B cell (primary cell): ENCODE data around the gene DDX10. TPM values are rescaled to one million over a fixed set of nuclear protein-coding genes. Genes with fewer than 3 reads are reported as not detected.

Source experiments
- ATAC-seq: fragments of 200-7000 bp; cut with Tn5 transposase; one replicate; pipeline ENCODE4 v1.10.0; 2021; ENCODE audit warnings: low read depth, mild to moderate bottlenecking, moderate number of reproducible peaks, moderate library complexity
- CTCF ChIA-PET: fragments of 350-600 bp; sonication (Branson Sonifier 250); formaldehyde crosslinking; loops from one replicate; lab custom pipeline; 2021; ENCODE audit warnings: antibody characterized with exemption, inconsistent platforms; lab: Charles Lee
- POLR2A ChIA-PET: fragments of 350-600 bp; sonication (Branson Sonifier 250); formaldehyde crosslinking; loops from one replicate; lab custom pipeline; 2021; ENCODE audit warnings: antibody characterized with exemption; lab: Charles Lee
- DNase-seq: peaks from one replicate; pipeline ENCODE4 v3.0.0; 2013
- H2AFZ ChIP-seq: 2 replicates; pipeline ENCODE4 v1.6.1; 2012; ENCODE audit warnings: mild to moderate bottlenecking, low read depth, low read length; ENCODE audit not compliant: insufficient read depth, poor library complexity, severe bottlenecking
- H3K27ac ChIP-seq, 2 donors: 1 replicate in 1 of 2; 2 replicates in 1 of 2; pipeline ENCODE4 v1.5.1; 2012 to 2013; ENCODE audit warnings: low read length in 2 of 2, mild to moderate bottlenecking in 2 of 2, moderate library complexity in 1 of 2
- H3K27me3 ChIP-seq, 4 experiments: fragments of 200-600 bp in 1 of 4; sonication (generic) in 1 of 4; replicated peaks in 1 of 4; 1 replicate in 2 of 4; 2 replicates in 2 of 4; pipeline versions ENCODE4 v1.6.1 to v1.7.0; 2013 to 2016; ENCODE audit warnings: low read length in 3 of 4, mild to moderate bottlenecking in 2 of 4, mixed read lengths in 1 of 4, moderate library complexity in 1 of 4; ENCODE audit not compliant: insufficient read depth in 4 of 4, control insufficient read depth in 3 of 4; ENCODE audit errors: control extremely low read depth in 1 of 4
- H3K36me3 ChIP-seq, 2 experiments: replicated peaks in 1 of 2; 1 replicate in 1 of 2; 2 replicates in 1 of 2; pipeline versions ENCODE4 v1.6.1 to v1.7.1; 2013; ENCODE audit warnings: low read length in 1 of 2; ENCODE audit not compliant: insufficient read depth in 2 of 2, control insufficient read depth in 1 of 2; ENCODE audit errors: control extremely low read depth in 1 of 2, extremely low read depth in 1 of 2
- H3K4me1 ChIP-seq, 2 donors: fragments of 200-600 bp in 1 of 2; sonication (generic) in 1 of 2; 1 replicate in 1 of 2; 2 replicates in 1 of 2; pipeline versions ENCODE4 v1.5.1 to v1.6.1; 2013 to 2017; ENCODE audit warnings: low read length in 2 of 2; ENCODE audit not compliant: control insufficient read depth in 2 of 2, insufficient read depth in 2 of 2
- H3K4me2 ChIP-seq: replicated peaks from 2 replicates; pipeline ENCODE3; 2012; ENCODE audit warnings: mild to moderate bottlenecking, low read depth, low read length; ENCODE audit not compliant: poor library complexity, severe bottlenecking
- H3K4me3 ChIP-seq, 5 experiments: fragments of 200-600 bp in 1 of 5; sonication (generic) in 1 of 5; 1 replicate in 3 of 5; 2 replicates in 2 of 5; pipeline versions ENCODE4 v1.5.1 to v1.7.0; 2011 to 2016; ENCODE audit warnings: low read length in 4 of 5, mild to moderate bottlenecking in 4 of 5, low read depth in 2 of 5, control low read depth in 1 of 5, moderate library complexity in 1 of 5; ENCODE audit not compliant: insufficient read depth in 1 of 5; ENCODE audit errors: control extremely low read depth in 1 of 5, extremely low read depth in 1 of 5
- H3K79me2 ChIP-seq: fragments of 200-600 bp; sonication (generic); one replicate; pipeline ENCODE4 v1.6.0; 2016; ENCODE audit warnings: low read length; ENCODE audit not compliant: control insufficient read depth, insufficient read depth
- H3K9ac ChIP-seq: fragments of 200-600 bp; sonication (generic); 2 replicates; pipeline ENCODE4 v1.6.1; 2017; ENCODE audit warnings: mild to moderate bottlenecking, low read length, moderate library complexity
- H3K9me3 ChIP-seq, 3 donors: one replicate each; pipeline versions ENCODE4 v1.6.1 to v1.7.1; 2013; ENCODE audit warnings: low read length in 2 of 3; ENCODE audit not compliant: control insufficient read depth in 2 of 3, insufficient read depth in 1 of 3; ENCODE audit errors: control extremely low read depth in 1 of 3
- H4K20me1 ChIP-seq: 2 replicates; pipeline ENCODE4 v1.6.0; 2012; ENCODE audit warnings: mild to moderate bottlenecking, low read length; ENCODE audit not compliant: insufficient read depth, control insufficient read depth, poor library complexity, severe bottlenecking
- H3K27ac Mint-ChIP-seq: one replicate; pipeline ENCODE4 v1.8.0; 2021; ENCODE audit warnings: mixed read lengths
- H3K27me3 Mint-ChIP-seq: one replicate; pipeline ENCODE4 v1.8.0; 2021; ENCODE audit warnings: mixed read lengths
- H3K4me1 Mint-ChIP-seq: one replicate; pipeline ENCODE4 v1.8.0; 2021; ENCODE audit warnings: mixed read lengths
- H3K4me3 Mint-ChIP-seq: one replicate; pipeline ENCODE4 v1.8.0; 2021; ENCODE audit warnings: mixed read lengths
- H3K9me3 Mint-ChIP-seq: one replicate; pipeline ENCODE4 v1.8.0; 2022; ENCODE audit warnings: mixed read lengths; ENCODE audit not compliant: insufficient read depth
- EZH2 ChIP-seq: IDR thresholded peaks from 2 replicates; pipeline ENCODE4 v1.6.1; 2012; ENCODE audit warnings: borderline replicate concordance, low read depth, mild to moderate bottlenecking, moderate library complexity, low read length; ENCODE audit not compliant: insufficient read depth, poor library complexity, severe bottlenecking
- WGBS: methylation state at CpG from one replicate; pipeline ENCODE4 v1.1.5; 2013; ENCODE audit warnings: missing lambda C conversion rate; ENCODE audit not compliant: insufficient coverage; 5-methylcytosine and 5-hydroxymethylcytosine counted together
- intact Hi-C: fragments of 100-400 bp; cut with micrococcal nuclease; formaldehyde crosslinking; loops from one replicate; pipeline ENCODE4 v1.10.0; 2022
- polyA plus RNA-seq: library from polyadenylated mRNA; depleted of rRNA; stranded (reverse); fragments of >200 nt; gene quantifications from 2 replicates; pipeline ENCODE4 v1.2.3, GENCODE V29; 2012
- total RNA-seq, 2 donors: library from RNA; stranded (reverse); fragments of 120-200 nt in 1 of 2; gene quantifications; 1 replicate in 1 of 2; 2 replicates in 1 of 2; pipeline versions ENCODE4 v1.2.3 to v1.2.4, GENCODE V29; 2013 to 2022
- TF ChIP-seq, protein P1 (sequence below): fragments of 200-600 bp; IDR thresholded peaks from one replicate; pipeline ENCODE4 v1.8.0; 2022; ENCODE audit warnings: antibody characterized with exemption, mild to moderate bottlenecking

The DDX10 gene
- total and polyA plus RNA-seq, 2 donors (not counting 1 experiment from before 2014, with no cell fraction given), result 15.6 to 30.6 TPM

DNA sequence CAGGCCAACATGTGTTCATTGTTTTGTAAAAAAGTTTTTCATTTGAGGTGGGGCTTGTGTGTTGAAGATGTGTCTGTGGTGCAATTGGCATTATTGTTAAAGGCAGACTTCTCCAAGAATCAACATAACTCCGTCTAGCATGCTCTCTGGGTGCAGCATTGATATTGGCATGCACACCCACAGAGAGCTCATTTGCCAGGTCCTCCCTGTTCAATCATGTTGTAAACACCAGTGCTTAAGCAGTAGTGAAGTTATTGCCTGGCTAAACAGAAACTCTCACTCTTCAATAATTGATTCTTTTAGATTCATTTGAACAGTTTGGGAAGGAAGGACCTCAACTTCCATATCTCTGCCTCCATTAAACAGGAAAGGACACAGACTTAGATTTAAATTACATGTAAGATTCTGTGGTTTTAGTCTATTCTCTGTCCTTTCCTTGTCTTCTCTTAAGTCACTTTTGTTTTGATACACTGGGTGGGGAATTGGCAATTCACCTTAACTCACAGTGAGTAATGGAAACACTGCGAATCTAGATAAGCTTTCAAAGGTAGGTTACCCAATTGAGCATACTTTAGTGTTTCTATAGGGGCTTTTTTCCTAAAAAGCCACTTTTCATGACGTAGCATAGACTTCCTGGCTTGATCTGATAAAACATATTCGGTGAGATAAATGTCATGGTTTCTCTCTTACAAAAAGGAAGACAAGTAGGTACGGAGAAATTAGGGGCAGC, 40.5 kb upstream of the DDX10 start:
- Histone ChIP-seq H3K4me1 (no peaks in the 10 kb centered on the region), H3K27ac (no peak overlapping the region), H4K20me1 (no peaks in the 10 kb centered on the region), H3K4me2 (no peak overlapping the region), H3K4me3 (no peak overlapping the region), H3K9ac (no peak overlapping the region), H2AFZ (no peak overlapping the region), H3K9me3 (peaks cover 0 to 13% (median 2%) of the 10 kb centered on the region in 3 donors), H3K79me2 (no peaks in the 10 kb centered on the region), H3K36me3 (no peaks in the 10 kb centered on the region), H3K27me3 (peaks cover 0 to 9% (median 3%) of the 10 kb centered on the region in 4 experiments)
- no peak for ATAC-seq
- CTCF ChIA-PET, result no interaction called here
- H3K27ac Mint-ChIP-seq, result no peak overlapping the region
- H3K27me3 Mint-ChIP-seq, result peaks cover 40% of the 10 kb centered on the region
- 80% methylated on average over 1 of the region's 5 CpGs for WGBS
- H3K4me3 Mint-ChIP-seq, result no peak overlapping the region
- no peak for DNase-seq
- TF ChIP-seq EZH2, result no peak
- TF ChIP-seq, protein P1, sequence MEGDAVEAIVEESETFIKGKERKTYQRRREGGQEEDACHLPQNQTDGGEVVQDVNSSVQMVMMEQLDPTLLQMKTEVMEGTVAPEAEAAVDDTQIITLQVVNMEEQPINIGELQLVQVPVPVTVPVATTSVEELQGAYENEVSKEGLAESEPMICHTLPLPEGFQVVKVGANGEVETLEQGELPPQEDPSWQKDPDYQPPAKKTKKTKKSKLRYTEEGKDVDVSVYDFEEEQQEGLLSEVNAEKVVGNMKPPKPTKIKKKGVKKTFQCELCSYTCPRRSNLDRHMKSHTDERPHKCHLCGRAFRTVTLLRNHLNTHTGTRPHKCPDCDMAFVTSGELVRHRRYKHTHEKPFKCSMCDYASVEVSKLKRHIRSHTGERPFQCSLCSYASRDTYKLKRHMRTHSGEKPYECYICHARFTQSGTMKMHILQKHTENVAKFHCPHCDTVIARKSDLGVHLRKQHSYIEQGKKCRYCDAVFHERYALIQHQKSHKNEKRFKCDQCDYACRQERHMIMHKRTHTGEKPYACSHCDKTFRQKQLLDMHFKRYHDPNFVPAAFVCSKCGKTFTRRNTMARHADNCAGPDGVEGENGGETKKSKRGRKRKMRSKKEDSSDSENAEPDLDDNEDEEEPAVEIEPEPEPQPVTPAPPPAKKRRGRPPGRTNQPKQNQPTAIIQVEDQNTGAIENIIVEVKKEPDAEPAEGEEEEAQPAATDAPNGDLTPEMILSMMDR, result no peak
- POLR2A ChIA-PET, result no interaction called here
- no peaks in the 10 kb centered on the region for H3K9me3 Mint-ChIP-seq
- no peaks in the 10 kb centered on the region for H3K4me1 Mint-ChIP-seq
- intact Hi-C loops, result no loop called here

DNA sequence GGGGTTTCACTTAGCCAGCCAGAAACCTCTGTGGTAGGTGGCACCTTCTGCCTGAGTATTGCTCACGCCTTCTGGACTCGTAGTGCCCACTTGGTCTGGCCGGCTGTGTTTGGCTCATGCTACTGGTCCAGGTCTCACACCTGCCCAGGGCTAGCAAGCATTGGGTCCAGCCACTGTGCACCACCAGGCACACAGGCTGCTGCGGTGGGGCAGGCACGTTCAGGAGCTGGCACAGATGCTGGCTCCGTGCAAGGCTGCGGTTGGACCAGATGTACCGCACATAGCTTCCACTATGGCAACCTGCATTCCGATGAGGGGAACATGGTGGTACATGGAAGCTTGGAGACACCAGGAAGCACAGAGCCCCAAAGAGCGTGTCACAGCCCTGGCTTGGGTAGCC, 36.5 kb upstream of the DDX10 start:
- Histone ChIP-seq H3K9me3 (peaks cover 0 to 18% (median 2%) of the 10 kb centered on the region in 3 donors), H3K27ac (no peak overlapping the region), H3K79me2 (no peaks in the 10 kb centered on the region), H3K9ac (no peak overlapping the region), H3K4me1 (no peaks in the 10 kb centered on the region), H3K4me2 (no peak overlapping the region), H3K4me3 (no peak overlapping the region), H3K36me3 (no peaks in the 10 kb centered on the region), H2AFZ (no peak overlapping the region), H4K20me1 (no peaks in the 10 kb centered on the region), H3K27me3 (peaks cover 0 to 9% (median 0%) of the 10 kb centered on the region in 4 experiments)
- DNase-seq (no peak), ATAC-seq (no peak)
- Mint-ChIP-seq H3K27ac (no peak overlapping the region), H3K9me3 (no peaks in the 10 kb centered on the region), H3K27me3 (peaks cover 35% of the 10 kb centered on the region), H3K4me1 (no peaks in the 10 kb centered on the region), H3K4me3 (no peak overlapping the region)
- POLR2A ChIA-PET, result no interaction called here
- WGBS, result 92% methylated on average over 10 of the region's 10 CpGs
- intact Hi-C loops, result no loop called here
- no peak for TF ChIP-seq EZH2
- TF ChIP-seq, protein P1, result no peak
- CTCF ChIA-PET, result no interaction called here
